ENCODE results near the gene SPRR3.

DNA sequence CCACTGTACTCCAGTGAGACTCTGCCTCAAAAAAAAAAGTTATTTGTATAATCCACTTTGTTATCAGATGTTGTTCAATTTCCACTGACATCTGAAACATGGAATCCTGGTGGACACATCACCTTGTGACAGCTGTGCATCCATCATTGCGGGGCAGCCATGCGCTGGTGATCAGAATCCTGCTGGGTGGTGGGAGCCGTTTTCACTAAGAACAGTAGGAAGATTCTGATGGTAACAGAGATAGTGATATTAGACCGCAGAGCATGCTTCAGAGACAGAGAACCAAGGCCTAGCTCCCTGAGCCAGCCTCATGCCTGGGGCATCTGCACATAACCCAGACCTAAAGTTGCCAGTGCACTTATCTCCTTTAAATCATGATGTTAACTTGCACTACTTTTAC is 3.1 kb upstream of the SPRR3 start:
- TF ChIP-seq, protein P1, sequence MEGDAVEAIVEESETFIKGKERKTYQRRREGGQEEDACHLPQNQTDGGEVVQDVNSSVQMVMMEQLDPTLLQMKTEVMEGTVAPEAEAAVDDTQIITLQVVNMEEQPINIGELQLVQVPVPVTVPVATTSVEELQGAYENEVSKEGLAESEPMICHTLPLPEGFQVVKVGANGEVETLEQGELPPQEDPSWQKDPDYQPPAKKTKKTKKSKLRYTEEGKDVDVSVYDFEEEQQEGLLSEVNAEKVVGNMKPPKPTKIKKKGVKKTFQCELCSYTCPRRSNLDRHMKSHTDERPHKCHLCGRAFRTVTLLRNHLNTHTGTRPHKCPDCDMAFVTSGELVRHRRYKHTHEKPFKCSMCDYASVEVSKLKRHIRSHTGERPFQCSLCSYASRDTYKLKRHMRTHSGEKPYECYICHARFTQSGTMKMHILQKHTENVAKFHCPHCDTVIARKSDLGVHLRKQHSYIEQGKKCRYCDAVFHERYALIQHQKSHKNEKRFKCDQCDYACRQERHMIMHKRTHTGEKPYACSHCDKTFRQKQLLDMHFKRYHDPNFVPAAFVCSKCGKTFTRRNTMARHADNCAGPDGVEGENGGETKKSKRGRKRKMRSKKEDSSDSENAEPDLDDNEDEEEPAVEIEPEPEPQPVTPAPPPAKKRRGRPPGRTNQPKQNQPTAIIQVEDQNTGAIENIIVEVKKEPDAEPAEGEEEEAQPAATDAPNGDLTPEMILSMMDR (IDR thresholded peaks at IDR 0.05; ENCODE audit: low read depth, low read length) = no peak
- TF ChIP-seq POLR2A (IDR thresholded peaks at IDR 0.05; ENCODE audit: extremely low read depth, insufficient read length) = no peak

Data from NB4 (cell line).